ENCODE measurements around the gene GIMAP4. TPM values are rescaled to one million over a fixed set of nuclear protein-coding genes. Genes with fewer than 3 reads are reported as not detected.

The GIMAP4 gene
- total and polyA plus RNA-seq, 9 of the 15 experiments (the other 6 are each of a cell fraction or from before 2014, with no cell fraction given) = 0.42 TPM; not detected in 8

- Histone ChIP-seq H3K27ac (ENCODE audit: extremely low read depth, low read depth, low read length) (no peak overlapping the region), H3K79me2 (ENCODE audit: control insufficient read depth, insufficient read depth, low read length) (no peaks in the 10 kb centered on the region), H2AFZ (ENCODE audit: low read depth, low read length) (no peak overlapping the region), H3K9me1 (ENCODE audit: control insufficient read depth, insufficient read depth, low read length) (no peaks in the 10 kb centered on the region), H4K20me1 (replicated peaks; ENCODE audit: control insufficient read depth, insufficient read depth, low read length) (no peaks in the 10 kb centered on the region), H3K36me3 (ENCODE audit: control insufficient read depth, insufficient read depth, low read length) (no peaks in the 10 kb centered on the region), H3K4me1 (replicated peaks in 1 of 2; ENCODE audit: control insufficient read depth in 2 of 2, insufficient read depth in 2 of 2, low read length in 2 of 2) (no peaks in the 10 kb centered on the region), H3K4me2 (ENCODE audit: insufficient read depth, low read length) (no peak overlapping the region), H3K4me3 (no peak overlapping the region), H3K9ac (ENCODE audit: insufficient read depth in 1 of 2, low read depth in 2 of 2, low read length in 2 of 2) (no peak overlapping the region), H3K27me3 (ENCODE audit: control insufficient read depth in 2 of 2, insufficient read depth in 2 of 2, low read length in 2 of 2) (no peaks in the 10 kb centered on the region), H3K9me3 (replicated peaks; ENCODE audit: control insufficient read depth, insufficient read depth, low read depth, low read length) (no peaks in the 10 kb centered on the region)
- no TSS peak for BruUV-seq (replicated peaks)
- intact Hi-C loops (cut with micrococcal nuclease) (no loop called here), in situ Hi-C loops (cut with MboI) (no loop called here)
- CTCF ChIA-PET (ENCODE audit: low intra/inter-chr PET ratio) = no interaction called here
- DNase-seq (ENCODE audit: extremely low read depth in 1 of 4, low spot score in 3 of 4) (no peak), FAIRE-seq (no peak), ATAC-seq (no peak)
- POLR2A ChIA-PET = interaction anchor here (1.1 to 1.4 kb wide), 2 partner anchors 9 to 18 kb away, joined by 3 to 4 read pairs; no protein-coding TSS in a partner anchor
- 0% methylated on average over 3 of the region's 3 CpGs for WGBS (ENCODE audit: insufficient coverage, low coverage, missing lambda C conversion rate)
- TF ChIP-seq NFATC3 (IDR thresholded peaks at IDR 0.05) (no peak), ZBTB8A (IDR thresholded peaks at IDR 0.05; ENCODE audit: partially characterized antibody) (no peak), KLF16 (IDR thresholded peaks at IDR 0.05) (no peak), SRF (CRISPR knock-in tag; IDR thresholded peaks at IDR 0.05) (no peak), GATAD2B (IDR thresholded peaks at IDR 0.05; ENCODE audit: borderline replicate concordance) (no peak), NONO (IDR thresholded peaks at IDR 0.05; ENCODE audit: low read depth in 2 of 2, low read length in 1 of 2) (no peak), JUNB (CRISPR knock-in tag; conservative IDR thresholded peaks at IDR 0.05) (no peak), E4F1 (CRISPR knock-in tag; IDR thresholded peaks at IDR 0.05; ENCODE audit: borderline replicate concordance) (no peak), HNRNPLL (IDR thresholded peaks at IDR 0.05; ENCODE audit: low read depth, low read length, poor library complexity, severe bottlenecking) (no peak), DDX20 (tag; IDR thresholded peaks at IDR 0.05; ENCODE audit: low read depth) (no peak), ZNF444 (CRISPR knock-in tag; IDR thresholded peaks at IDR 0.05) (no peak), ZNF586 (CRISPR knock-in tag; conservative IDR thresholded peaks at IDR 0.05) (no peak), HDAC1 (IDR thresholded peaks at IDR 0.05) (no peak), ZKSCAN3 (CRISPR knock-in tag; IDR thresholded peaks at IDR 0.05) (no peak), PATZ1 (CRISPR knock-in tag; IDR thresholded peaks at IDR 0.05; ENCODE audit: borderline replicate concordance) (no peak), ZBTB34 (CRISPR knock-in tag; IDR thresholded peaks at IDR 0.05) (no peak), NR0B1 (IDR thresholded peaks at IDR 0.05; ENCODE audit: partially characterized antibody) (no peak)
These were observed 45.7 kb downstream of the GIMAP4 start for GRCh38 chr7:150612925-150613324.

Measured in K562 (cell line).